OCI-LY7 (cell line): ENCODE data around the gene JAKMIP3. TPM values are rescaled to one million over a fixed set of nuclear protein-coding genes. Genes with fewer than 3 reads are reported as not detected.

Experiments
- BruUV-seq: library from RNA; stranded (reverse); fragments of 400-500 nt; replicated peaks from 2 replicates; lab custom pipeline; 2021; lab: Mats Ljungman, UMichigan
- CTCF ChIA-PET: fragments of 300-600 bp; sonication (Branson Sonifier 250); formaldehyde crosslinking; loops from one replicate; lab custom pipeline; 2022; ENCODE audit warnings: antibody characterized with exemption; ENCODE audit not compliant: unreplicated experiment; lab: Charles Lee
- POLR2A ChIA-PET: fragments of 300-600 bp; sonication (Branson Sonifier 250); formaldehyde crosslinking; loops from one replicate; lab custom pipeline; 2022; ENCODE audit warnings: antibody characterized with exemption; lab: Charles Lee
- DNase-seq: peaks from one replicate; pipeline ENCODE4 v3.0.0-alpha.2; 2015; ENCODE audit warnings: low spot score
- H2AFZ ChIP-seq: fragments of 200-600 bp; sonication (generic), shearing (Covaris generic); 2 replicates; pipeline ENCODE4 v1.6.1; 2014; ENCODE audit warnings: mild to moderate bottlenecking, antibody characterized with exemption, low read length, moderate library complexity
- H3K27ac ChIP-seq: fragments of 200-600 bp; sonication (generic); 2 replicates; pipeline ENCODE4 v1.5.1; 2014; ENCODE audit warnings: mixed run types, low read depth, mild to moderate bottlenecking, moderate library complexity, low read length, inconsistent platforms; ENCODE audit not compliant: poor library complexity, severe bottlenecking
- H3K36me3 ChIP-seq: fragments of 200-600 bp; sonication (generic); 2 replicates; pipeline ENCODE4 v1.6.1; 2014; ENCODE audit warnings: mild to moderate bottlenecking, antibody characterized with exemption, low read length, moderate library complexity, mixed read lengths; ENCODE audit not compliant: insufficient read depth
- H3K4me1 ChIP-seq: fragments of 200-600 bp; sonication (generic); 2 replicates; pipeline ENCODE4 v1.5.1; 2014; ENCODE audit warnings: mild to moderate bottlenecking, low read length; ENCODE audit not compliant: insufficient read depth, poor library complexity, severe bottlenecking
- H3K4me2 ChIP-seq: fragments of 200-600 bp; sonication (generic); 2 replicates; pipeline ENCODE4 v1.6.1; 2014; ENCODE audit warnings: mild to moderate bottlenecking, low read length
- H3K4me3 ChIP-seq: fragments of 200-600 bp; sonication (generic); 2 replicates; pipeline ENCODE4 v1.5.1; 2014; ENCODE audit warnings: mild to moderate bottlenecking, low read depth, low read length; ENCODE audit not compliant: poor library complexity, severe bottlenecking
- H3K79me2 ChIP-seq: fragments of 200-600 bp; sonication (generic); 2 replicates; pipeline ENCODE4 v1.6.1; 2016; ENCODE audit warnings: low read depth, mild to moderate bottlenecking, low read length, moderate library complexity, mixed read lengths; ENCODE audit not compliant: insufficient read depth
- H3K9me2 ChIP-seq: fragments of 200-600 bp; sonication (generic); 2 replicates; pipeline ENCODE4 v1.6.1; 2016; ENCODE audit warnings: mild to moderate bottlenecking, low read length, mixed read lengths; ENCODE audit not compliant: insufficient read depth
- H3K9me3 ChIP-seq: fragments of 200-600 bp; sonication (generic); 2 replicates; pipeline ENCODE4 v1.6.1; 2014; ENCODE audit warnings: mild to moderate bottlenecking, mixed run types, low read length, mixed read lengths
- H4K20me1 ChIP-seq: fragments of 200-600 bp; sonication (generic); 2 replicates; pipeline ENCODE4 v1.6.1; 2014; ENCODE audit warnings: mild to moderate bottlenecking, antibody characterized with exemption, low read length, moderate library complexity, mixed read lengths; ENCODE audit not compliant: insufficient read depth
- EZH2phosphoT487 ChIP-seq: fragments of 200-600 bp; sonication (generic); IDR thresholded peaks from 2 replicates; pipeline ENCODE4 v1.6.1; 2018; ENCODE audit warnings: low read depth, borderline replicate concordance, mild to moderate bottlenecking, mixed run types, antibody characterized with exemption, low read length, moderate library complexity, mixed read lengths
- intact Hi-C: fragments of 100-400 bp; cut with micrococcal nuclease; formaldehyde crosslinking; loops from one replicate; pipeline ENCODE4 v1.10.0; 2022; ENCODE audit not compliant: unreplicated experiment
- total RNA-seq, 2 experiments: library from RNA; depleted of rRNA in 1 of 2; stranded (reverse); fragments of >200 nt in 1 of 2; shearing (Covaris generic) in 1 of 2; gene quantifications; 2 replicates each; pipeline ENCODE4 v1.2.3, GENCODE V29; 2014 to 2022
- TF ChIP-seq, protein P1 (sequence below): fragments of 200-600 bp; sonication (generic); conservative IDR thresholded peaks from 2 replicates; pipeline ENCODE4 v1.5.1; 2014; ENCODE audit warnings: mild to moderate bottlenecking, antibody characterized with exemption, low read length, moderate library complexity, mixed read lengths

Gene JAKMIP3
- total RNA-seq, 2 experiments from 2014 or later, result 0.54 to 0.89 TPM

GRCh38 chr10:132104471-132105301 lies 38.9 kb downstream of the JAKMIP3 start:
- ChIA-PET POLR2A (interaction anchor here (1.1 kb wide), 1 partner anchor 8 kb away, joined by 4 read pairs; no protein-coding TSS in a partner anchor), CTCF (no interaction called here)
- Histone ChIP-seq H3K4me3 (no peak overlapping the region), H3K9me3 (no peaks in the 10 kb centered on the region), H3K9me2 (no peaks in the 10 kb centered on the region), H2AFZ (no peak overlapping the region), H3K79me2 (no peaks in the 10 kb centered on the region), H3K4me1 (no peaks in the 10 kb centered on the region), H3K27ac (no peak overlapping the region), H3K36me3 (no peaks in the 10 kb centered on the region), H4K20me1 (no peaks in the 10 kb centered on the region), H3K4me2 (no peak overlapping the region)
- intact Hi-C loops, result no loop called here
- TF ChIP-seq, protein P1, sequence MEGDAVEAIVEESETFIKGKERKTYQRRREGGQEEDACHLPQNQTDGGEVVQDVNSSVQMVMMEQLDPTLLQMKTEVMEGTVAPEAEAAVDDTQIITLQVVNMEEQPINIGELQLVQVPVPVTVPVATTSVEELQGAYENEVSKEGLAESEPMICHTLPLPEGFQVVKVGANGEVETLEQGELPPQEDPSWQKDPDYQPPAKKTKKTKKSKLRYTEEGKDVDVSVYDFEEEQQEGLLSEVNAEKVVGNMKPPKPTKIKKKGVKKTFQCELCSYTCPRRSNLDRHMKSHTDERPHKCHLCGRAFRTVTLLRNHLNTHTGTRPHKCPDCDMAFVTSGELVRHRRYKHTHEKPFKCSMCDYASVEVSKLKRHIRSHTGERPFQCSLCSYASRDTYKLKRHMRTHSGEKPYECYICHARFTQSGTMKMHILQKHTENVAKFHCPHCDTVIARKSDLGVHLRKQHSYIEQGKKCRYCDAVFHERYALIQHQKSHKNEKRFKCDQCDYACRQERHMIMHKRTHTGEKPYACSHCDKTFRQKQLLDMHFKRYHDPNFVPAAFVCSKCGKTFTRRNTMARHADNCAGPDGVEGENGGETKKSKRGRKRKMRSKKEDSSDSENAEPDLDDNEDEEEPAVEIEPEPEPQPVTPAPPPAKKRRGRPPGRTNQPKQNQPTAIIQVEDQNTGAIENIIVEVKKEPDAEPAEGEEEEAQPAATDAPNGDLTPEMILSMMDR, result no peak
- BruUV-seq, result no TSS peak
- no peak for DNase-seq

- H4K20me1 ChIP-seq, result no peaks in the 10 kb centered on the region
- no peaks in the 10 kb centered on the region for H3K36me3 ChIP-seq
- H3K79me2 ChIP-seq, result no peaks in the 10 kb centered on the region
- no peaks in the 10 kb centered on the region for H3K9me2 ChIP-seq
- BruUV-seq, result no TSS peak
- no peak overlapping the region for H2AFZ ChIP-seq
- H3K4me2 ChIP-seq, result no peak overlapping the region
- no peak for DNase-seq
- H3K9me3 ChIP-seq, result no peaks in the 10 kb centered on the region
- TF ChIP-seq EZH2phosphoT487, result no peak
- TF ChIP-seq, protein P1, result no peak
- H3K4me3 ChIP-seq, result no peak overlapping the region
- H3K27ac ChIP-seq, result no peak overlapping the region
- intact Hi-C loops, result no loop called here
- no peaks in the 10 kb centered on the region for H3K4me1 ChIP-seq
- CTCF ChIA-PET, result no interaction called here
- POLR2A ChIA-PET, result interaction anchor here (0.6 to 1.1 kb wide), 3 partner anchors 9 to 53 kb away, joined by 3 to 4 read pairs (median 3); no protein-coding TSS in a partner anchor
Measured at GRCh38 chr10:132105302-132105995, 39.7 kb downstream of the JAKMIP3 start.
